Pons (tissue), 1 donor: ENCODE results near the gene GPX8.
A peak's percentile ranks its signal among the peaks of the same experiment; 100 is the strongest.

Experiments
- DNase-seq: peaks from one replicate; pipeline ENCODE4 v3.0.0-alpha.2; 2016; ENCODE audit warnings: low spot score

Gene GPX8, protein sequence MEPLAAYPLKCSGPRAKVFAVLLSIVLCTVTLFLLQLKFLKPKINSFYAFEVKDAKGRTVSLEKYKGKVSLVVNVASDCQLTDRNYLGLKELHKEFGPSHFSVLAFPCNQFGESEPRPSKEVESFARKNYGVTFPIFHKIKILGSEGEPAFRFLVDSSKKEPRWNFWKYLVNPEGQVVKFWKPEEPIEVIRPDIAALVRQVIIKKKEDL

GRCh38 chr5:55159763-55160492 lies at the start of gene GPX8:
GPX8 (plus strand) TSS chr5:55160171; CDS start chr5:55160193, 22 bp downstream.
- peak; percentile 50 for DNase-seq

DNA sequence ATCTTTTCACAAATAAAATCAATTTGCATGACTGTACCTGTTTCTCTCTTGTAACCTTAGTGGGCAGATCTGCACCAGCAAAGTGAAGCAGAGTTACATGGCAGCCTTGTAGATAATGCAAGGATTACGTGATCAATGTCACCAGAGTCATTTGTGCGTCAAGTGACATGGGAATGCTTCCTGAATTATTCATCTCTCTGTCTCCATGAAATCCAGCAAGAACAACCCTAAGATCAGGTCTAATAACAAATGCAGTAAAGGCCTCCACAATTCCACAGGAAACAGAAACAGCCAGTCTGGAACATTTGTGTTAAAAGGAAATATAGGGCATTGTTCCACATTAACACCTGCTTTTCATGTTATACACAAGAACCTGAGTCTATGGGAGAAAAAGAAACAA lies 49.8 kb upstream of the GPX8 start:
- no peak for DNase-seq

DNA sequence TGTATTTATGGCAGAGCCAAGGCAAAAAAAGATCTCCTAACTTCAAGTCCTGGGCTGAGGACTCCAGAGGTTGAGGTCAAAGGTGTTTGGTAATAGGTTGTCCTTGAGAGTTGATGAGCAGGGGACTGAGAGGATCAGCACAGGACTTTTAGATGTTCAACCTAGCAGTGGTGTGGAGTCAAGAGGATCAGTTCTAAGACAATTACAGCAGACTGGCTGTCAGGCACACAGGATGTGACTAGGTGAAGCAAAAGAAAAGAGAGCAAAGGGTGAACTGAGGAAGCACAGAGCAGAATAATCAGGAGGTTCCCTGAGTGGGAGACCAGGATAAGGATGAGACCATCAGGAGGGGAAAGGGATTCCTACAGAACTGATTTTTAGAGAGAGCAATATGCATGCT lies 46.6 kb upstream of the GPX8 start:
- DNase-seq, result no peak

DNA sequence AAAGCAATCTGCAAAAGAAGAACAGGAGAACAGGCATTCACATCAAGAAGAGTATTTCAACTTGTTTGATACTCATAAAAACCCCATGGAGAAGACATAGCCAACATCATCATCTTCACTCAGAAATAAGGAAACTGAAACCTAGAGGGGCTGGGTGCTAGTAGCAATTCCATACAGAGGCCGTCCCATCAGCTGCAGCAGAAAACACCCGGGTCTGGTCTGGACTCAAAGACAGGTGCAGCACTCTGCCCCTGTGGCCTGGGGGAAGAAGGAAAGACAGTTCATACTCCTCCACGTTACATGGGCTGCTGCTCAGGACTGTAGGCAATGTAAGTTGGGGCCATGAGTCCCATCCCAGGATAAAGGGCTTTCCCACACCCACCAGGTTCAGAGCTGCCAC lies 45.9 kb upstream of the GPX8 start:
- DNase-seq, result no peak

DNA sequence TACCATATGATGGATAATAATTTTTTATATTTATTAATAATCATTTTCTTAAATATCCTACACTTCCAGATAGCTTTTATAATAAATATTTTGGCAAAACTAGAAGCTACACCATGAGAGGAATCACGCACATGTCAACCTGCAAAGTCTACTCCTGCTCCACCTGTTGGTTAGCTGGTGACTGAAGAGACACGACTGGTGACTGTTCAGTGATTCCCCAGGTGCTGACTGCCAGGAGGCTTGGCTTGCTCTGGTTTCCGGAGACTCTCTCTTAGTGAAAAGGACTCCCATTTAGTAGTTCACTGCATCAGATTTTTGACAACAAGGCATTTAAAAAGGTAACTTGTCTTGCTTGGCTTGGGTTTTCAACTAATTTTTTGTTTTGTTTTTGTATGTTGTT lies 36.6 kb upstream of the GPX8 start:
- no peak for DNase-seq

GRCh38 chr5:55134053-55134722 lies 25.8 kb upstream of the GPX8 start:
- DNase-seq, result no peak

DNA sequence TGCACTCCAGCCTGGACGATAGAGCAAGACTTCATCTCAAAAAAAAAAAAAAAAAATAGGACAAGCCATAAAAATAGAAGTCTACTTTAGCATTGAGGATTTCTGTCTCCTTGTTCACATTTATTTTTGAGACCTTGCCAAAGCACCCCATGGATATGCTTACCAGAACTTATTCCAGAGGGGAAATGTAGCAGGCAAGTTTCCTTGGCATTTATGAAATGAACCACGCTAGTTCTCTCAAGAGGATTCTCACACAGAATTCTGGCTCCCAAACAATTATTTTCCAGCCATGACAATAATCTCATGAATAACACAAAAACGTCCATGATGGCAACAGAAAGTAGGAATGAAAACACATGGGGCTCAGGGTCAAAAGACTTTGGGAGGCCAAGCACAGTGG lies 23.4 kb upstream of the GPX8 start:
- DNase-seq, result peak; percentile 2

DNA sequence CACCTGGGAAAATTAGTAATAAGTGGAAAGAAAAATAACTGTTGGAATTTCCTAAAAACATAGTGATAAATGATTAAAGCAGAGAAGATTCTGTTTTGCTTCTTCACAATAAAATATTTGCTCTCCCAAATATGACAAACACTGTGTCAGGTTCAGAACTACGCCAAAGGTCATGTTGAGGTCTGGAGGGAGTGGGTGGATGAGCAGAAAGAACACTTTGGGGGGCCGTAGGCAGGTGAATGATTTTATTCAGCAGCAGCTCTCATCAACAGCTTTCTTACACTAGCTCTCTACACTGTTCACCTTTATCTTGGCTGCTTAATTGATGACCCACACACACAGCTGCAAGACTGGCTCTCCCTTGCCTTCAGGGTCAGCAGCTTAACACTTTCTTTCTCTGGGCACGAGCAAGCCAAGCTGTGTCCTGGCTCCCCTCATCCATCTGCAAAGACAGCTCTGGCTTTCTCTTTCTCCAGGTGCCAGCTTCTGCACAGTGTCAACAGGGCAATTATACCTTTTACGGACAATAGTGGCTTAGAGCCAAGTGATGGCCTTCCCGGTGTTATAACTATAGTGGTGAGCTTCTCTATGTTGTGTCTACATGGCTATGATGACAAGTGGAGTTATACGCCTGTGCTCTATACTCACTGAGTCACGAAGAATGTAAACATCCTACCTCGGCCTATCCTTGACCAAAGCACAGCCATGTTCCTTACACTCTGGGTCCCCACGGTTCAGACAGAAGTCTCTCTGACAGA lies 18.9 kb upstream of the GPX8 start:
- DNase-seq, result no peak

DNA sequence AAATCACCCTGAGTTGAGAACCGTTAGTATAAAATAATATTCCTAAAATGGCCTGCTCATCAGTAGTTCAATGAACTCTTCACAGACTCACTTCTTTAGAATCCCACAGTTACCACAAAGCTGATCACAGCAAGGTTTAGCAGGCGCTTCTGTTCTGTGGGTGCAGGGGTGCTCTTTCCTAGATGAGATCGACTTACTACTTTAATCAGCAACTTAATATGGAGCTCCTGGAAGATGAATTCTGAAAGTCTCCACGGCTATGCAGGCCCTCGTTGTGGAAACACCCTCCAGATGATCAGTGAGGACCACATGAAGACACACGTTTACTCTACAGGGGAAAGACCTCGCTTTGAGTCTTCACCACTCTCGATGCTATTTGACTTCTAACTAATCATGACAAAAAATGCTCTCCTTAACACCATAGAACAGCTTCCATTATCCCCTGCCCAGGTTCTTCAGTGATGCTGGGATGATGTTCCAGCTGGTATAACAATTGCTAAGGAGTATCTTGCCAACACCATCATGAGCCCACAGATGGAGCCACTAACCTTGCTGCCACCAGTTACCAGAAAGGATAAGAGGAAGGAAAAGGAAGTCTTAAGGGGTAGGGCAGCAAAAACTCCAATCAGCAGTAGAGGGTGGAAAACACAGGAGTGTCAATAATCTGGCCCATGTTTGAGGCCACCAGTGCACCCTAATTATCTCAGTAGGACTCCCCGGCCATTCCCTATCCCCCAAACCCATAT lies 17.9 kb upstream of the GPX8 start:
- DNase-seq, result no peak

- DNase-seq, result no peak
These were observed 16.3 kb upstream of the GPX8 start for GRCh38 chr5:55143624-55144023.

DNA sequence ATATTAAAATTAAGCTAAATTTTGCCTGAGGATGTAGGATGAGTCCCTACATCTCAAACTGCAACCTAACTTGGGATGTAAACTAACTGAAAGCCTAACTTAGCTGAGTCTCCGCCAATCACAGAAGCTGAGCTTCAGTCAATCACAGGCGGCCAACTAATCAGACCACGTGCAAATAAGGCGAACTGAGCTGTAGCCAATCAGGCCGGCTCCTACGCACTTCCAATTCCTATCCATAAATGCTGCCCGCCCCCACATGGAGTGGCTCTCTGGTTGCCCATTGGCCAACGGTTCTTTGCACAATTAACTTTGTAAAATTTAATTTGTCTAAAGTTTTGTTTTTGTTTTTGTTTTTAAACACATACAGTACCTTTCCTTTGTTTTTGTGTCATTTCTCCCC lies 13.9 kb upstream of the GPX8 start:
- no peak for DNase-seq

DNA sequence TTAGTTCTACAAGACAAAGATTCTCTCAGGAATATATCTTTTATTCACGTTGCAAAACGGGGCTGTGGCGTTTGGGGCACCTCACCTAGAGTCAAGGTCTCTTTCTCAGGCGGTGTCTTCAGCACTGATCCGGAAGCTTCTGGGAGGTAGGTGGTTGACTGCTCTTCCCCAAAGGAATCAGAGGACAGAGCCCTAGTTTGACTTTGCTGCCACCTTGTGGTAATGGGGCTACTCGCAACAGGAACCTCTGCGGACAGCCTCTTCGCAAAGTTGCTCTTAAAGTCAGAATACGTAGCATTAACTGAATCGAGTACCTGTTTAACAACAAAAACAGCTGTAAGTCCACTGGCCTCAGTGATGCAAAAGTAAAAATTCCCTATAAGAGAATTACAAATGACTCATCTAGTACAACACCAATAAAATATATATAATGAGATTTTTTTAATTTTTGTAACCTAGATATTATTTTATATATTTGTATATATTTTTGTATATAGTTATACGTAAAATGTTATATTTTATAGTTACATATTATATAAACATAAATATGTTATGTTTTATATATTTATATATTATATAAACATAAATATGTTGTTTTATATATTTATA lies 13.3 kb upstream of the GPX8 start:
- DNase-seq, result peak; percentile 85

DNA sequence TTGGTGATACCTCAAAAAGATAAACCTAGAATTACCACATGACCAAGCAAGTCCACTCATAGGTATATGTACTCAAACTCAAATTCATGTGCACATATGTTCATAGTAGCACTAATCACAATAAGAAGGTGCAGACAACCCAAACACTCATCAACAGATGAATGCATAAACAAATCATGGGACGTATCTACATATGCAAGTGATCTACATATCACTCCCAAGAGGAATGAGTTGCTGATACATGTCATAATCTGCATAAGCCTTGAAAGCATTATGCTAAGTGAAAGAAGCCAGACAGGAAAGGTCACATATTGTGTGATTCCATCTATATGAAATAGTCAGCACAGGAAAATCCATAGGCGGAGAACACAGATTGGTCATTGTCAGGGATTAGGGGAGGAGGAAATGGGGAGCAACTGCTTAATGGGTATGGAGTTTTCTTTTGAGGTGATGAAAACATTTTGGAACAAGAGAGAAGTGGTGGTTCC lies 10.6 kb upstream of the GPX8 start:
- no peak for DNase-seq

DNA sequence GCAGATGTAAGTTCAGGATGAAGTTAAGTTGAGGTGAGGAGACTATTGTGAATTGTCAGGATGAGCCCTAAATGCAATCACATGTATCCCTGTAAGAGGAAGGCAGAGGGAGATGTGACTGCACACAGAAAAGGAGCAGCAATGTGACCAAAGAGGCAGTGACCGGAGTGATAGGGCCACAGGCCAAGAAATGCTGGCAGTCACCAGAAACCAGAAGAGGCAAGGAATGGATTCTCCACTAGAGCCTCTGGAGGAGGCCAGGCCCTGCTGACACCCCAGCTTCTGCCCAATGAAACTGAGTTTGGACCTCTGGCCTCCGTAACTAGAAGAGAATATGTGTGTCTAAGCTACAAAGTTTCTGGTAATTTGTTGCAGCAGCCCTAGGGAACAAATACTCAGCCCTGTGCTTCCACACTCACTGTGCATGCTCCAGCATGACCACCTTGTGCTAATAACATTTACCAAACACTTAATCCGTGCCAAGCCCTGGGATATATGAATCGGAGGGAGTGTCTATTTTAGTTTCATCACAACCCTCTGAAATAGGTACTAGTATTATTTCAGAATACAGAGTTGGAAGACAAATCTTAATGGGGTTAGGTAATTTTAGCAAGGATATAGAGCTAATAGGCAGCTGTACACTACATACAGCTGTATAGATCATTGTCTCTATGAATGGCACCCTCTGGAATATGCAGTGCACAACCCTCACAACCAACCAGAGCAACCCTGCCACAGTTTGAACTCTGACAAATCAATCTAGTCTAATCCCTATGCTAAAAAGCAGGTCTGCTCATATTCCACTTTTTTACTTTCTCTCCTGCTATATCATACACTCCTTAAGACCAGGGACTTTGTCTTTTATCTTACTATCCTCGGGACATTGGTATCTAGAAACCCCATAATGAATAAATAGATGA lies 7.8 kb upstream of the GPX8 start:
- no peak for DNase-seq

DNA sequence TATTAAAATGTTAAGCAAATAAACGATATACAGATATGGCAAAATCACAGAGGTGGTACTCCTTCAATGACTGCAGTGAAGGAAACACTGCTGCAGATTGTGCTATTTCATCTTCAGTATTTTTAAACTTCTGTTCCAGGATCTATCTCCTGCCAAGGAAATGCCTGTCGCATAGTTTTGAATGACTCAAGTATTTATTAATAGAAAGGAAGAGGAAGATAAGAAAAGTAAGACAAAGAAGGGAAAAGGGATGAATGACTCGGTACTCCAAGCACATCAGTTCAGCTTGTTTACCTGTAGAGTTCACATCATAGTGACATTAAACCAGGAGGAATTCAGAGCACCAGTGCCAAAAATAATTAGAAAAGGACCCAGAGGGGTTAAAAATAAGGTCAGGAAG lies 5.1 kb upstream of the GPX8 start:
- no peak for DNase-seq

DNA sequence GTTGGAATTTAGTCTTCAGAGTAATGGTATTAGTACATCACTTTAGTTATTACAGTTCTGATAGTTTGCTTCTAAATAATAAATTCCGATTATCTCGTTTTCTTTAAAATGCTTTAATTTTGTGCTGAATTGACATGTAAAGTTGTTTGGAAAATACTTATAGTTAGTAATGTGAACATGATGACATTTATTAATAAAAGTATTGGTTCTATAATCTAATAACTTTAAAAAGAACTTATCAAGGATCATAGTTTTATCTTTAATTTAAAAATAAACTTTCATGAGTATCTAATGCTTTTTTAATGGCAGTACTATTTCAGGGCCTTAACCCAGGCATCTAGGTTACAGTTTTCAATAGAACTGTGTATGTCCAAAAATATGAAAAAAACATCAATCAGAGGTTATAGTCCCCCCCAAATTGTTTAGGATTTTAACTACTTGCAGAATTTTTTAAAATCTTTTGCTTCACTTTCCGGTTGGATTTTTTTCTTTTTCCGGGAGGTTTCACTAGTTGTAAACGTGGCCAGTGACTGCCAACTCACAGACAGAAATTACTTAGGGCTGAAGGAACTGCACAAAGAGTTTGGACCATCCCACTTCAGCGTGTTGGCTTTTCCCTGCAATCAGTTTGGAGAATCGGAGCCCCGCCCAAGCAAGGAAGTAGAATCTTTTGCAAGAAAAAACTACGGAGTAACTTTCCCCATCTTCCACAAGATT lies 680 bp downstream of the GPX8 start:
- no peak for DNase-seq

DNA sequence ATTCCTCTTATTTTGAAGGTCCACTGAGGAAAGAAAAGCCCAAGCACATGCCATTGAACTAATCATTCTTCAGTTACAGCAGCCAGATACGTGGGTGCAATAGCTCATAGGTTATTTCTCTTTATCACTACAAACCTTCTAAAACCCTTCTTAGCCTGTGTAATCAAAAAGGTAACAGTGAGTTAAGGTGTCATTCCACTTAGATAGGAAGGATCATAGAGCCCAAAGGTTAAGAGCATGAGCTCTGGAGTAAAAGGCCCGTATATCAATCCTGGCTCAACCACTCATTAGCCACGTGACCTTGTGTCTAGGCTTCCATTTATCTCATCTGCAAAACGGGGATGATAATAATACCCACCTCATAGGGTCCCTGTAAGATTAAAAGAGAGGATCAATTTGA lies 2.7 kb downstream of the GPX8 start:
- DNase-seq, result no peak

DNA sequence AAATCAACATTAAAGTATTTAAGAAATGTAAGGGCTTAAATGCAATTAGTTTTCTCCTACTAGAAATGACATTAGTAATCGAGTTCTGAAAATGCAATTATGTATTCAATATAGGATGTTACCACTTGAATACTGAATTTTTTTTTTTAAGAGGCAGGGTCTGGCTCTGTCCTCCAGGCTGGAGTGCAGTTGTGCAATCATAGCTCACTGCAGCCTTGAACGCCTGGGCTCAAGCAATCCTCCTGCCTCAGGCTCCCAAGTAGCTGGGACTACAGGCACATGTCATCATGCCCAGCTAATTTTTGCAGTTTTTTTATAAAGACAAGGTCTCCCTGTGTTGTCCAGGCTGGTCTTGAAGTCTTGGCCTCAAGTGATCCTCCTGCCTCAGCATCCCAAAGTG lies 11.5 kb downstream of the GPX8 start:
- no peak for DNase-seq

DNA sequence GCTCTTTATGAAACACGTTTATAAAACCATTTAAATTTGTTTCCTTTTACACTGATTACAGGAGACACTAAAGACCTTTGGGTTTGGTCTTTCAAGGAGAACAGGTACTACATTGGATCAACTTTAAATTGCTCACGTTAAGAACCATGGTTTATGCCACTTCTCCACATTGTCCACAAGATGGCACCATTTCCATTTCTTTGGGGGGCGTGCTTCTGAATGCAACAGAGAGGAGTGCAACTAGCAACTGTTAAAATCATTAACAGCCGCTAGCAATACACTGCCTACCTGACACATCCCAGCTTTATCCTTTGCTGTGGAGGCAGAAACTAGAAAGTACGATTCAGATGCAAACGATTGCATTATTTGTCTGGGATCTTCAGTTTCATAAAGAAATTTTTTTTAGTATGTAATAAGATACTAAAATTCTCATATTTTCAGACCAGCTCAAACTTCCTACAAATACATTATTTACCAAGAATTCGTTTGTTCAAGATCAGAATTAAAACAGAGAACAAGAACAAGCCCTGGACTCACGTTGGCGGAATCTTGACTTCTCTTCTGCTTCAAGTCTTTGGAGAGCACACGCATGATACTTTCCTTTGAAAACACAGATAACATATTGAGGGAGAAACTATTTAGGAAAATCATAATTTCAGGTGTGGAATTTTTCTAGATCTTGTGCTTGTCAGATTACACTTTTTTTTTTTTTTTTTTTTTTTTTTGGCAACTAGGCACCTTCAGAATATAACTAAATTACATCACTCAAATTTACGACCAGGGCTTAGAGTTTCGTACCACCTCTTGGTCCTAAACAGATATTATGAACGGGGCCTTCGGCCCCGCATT lies 12.3 kb downstream of the GPX8 start:
- peak; percentile 96 for DNase-seq
